Subcutaneous abdominal adipose tissue (tissue), 5 donors: Measurements from ENCODE around the gene LRIT3.

Source experiments
- H3K27ac ChIP-seq: one replicate; pipeline ENCODE4 v1.7.0; 2013; ENCODE audit warnings: low read depth, mild to moderate bottlenecking, inconsistent platforms, low read length, moderate library complexity
- H3K27me3 ChIP-seq, 5 donors: one replicate each; pipeline ENCODE4 v1.7.0; 2013; ENCODE audit warnings: low read length in 5 of 5, inconsistent platforms in 1 of 5; ENCODE audit not compliant: control insufficient read depth in 5 of 5, insufficient read depth in 4 of 5
- H3K36me3 ChIP-seq, 5 donors: one replicate each; pipeline ENCODE4 v1.7.0; 2013; ENCODE audit warnings: low read length in 5 of 5; ENCODE audit not compliant: control insufficient read depth in 5 of 5, insufficient read depth in 5 of 5
- H3K4me1 ChIP-seq, 5 donors: one replicate each; pipeline ENCODE4 v1.7.0; 2013; ENCODE audit warnings: low read length in 5 of 5, mild to moderate bottlenecking in 3 of 5, moderate library complexity in 1 of 5; ENCODE audit not compliant: control insufficient read depth in 5 of 5, insufficient read depth in 5 of 5
- H3K4me3 ChIP-seq, 5 donors: one replicate each; pipeline ENCODE4 v1.7.0; 2013; ENCODE audit warnings: low read length in 5 of 5, low read depth in 1 of 5
- H3K9ac ChIP-seq, 5 donors: one replicate each; pipeline ENCODE4 v1.7.0; 2013; ENCODE audit warnings: low read length in 5 of 5, mild to moderate bottlenecking in 4 of 5, moderate library complexity in 3 of 5
- H3K9me3 ChIP-seq, 5 donors: one replicate each; pipeline ENCODE4 v1.7.0; 2013; ENCODE audit warnings: low read length in 5 of 5; ENCODE audit not compliant: control insufficient read depth in 5 of 5
- donor health status: healthy.
- donor health status: healthy.
- donor health status: healthy.
- donor health status: healthy.
- donor health status: healthy.

LRIT3 gene

DNA sequence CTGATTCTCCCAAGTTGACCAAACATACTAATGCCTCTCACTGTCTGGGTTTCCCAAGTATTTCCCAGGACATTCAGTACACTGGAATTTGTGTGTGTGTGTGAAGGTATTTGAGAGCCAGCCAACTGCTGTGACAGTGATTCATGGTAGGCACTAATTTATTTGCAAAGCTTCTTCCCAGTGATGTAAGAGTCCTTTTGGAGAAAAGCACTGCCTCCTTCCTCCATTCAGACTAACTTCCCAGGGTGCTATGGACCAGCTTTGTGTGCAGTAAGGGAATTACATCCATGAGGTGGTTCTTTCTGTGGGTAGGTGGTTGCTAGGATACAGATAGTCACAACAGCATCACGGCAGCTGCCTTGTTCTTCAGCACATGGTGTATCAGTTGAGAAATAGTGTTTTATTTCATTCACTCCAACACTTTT, 73.5 kb downstream of the LRIT3 start:
- Histone ChIP-seq H3K27me3 (no peaks in the 10 kb centered on the region), H3K4me3 (no peak overlapping the region), H3K9me3 (no peaks in the 10 kb centered on the region), H3K4me1 (no peaks in the 10 kb centered on the region), H3K9ac (no peak overlapping the region), H3K36me3 (no peaks in the 10 kb centered on the region), H3K27ac (no peak overlapping the region)
